HepG2 (cell line): ENCODE measurements around the gene LRRIQ4. TPM values are rescaled to one million over a fixed set of nuclear protein-coding genes. Genes with fewer than 3 reads are reported as not detected.
A peak's percentile ranks its signal among the peaks of the same experiment; 100 is the strongest.

Source experiments
- CERS6 ChIP-seq: sonication (generic); formaldehyde crosslinking; IDR thresholded peaks from 2 replicates; pipeline ENCODE4 v1.5.0; 2020; ENCODE audit warnings: missing genetic modification reagents
- DMAP1 ChIP-seq: IDR thresholded peaks from 2 replicates; pipeline ENCODE4 v1.6.1; 2016
- E2F1 ChIP-seq: sonication (generic); formaldehyde crosslinking; IDR thresholded peaks from 2 replicates; pipeline ENCODE4 v1.5.0; 2020; ENCODE audit warnings: missing genetic modification reagents
- ERF ChIP-seq: IDR thresholded peaks from 2 replicates; pipeline ENCODE4 v1.6.1; 2018; ENCODE audit warnings: missing biosample characterization, missing genetic modification reagents
- ESRRA ChIP-seq: sonication (generic); formaldehyde crosslinking; IDR thresholded peaks from 2 replicates; pipeline ENCODE4 v1.5.1; 2020; ENCODE audit warnings: mild to moderate bottlenecking, low read depth, missing genetic modification reagents
- HDAC6 ChIP-seq: fragments of 200-600 bp; sonication (generic); IDR thresholded peaks from 2 replicates; pipeline ENCODE4 v1.7.0; 2017; ENCODE audit warnings: mild to moderate bottlenecking, antibody characterized with exemption, low read length, low read depth
- HIVEP1 ChIP-seq: sonication (generic); formaldehyde crosslinking; IDR thresholded peaks from 2 replicates; pipeline ENCODE4 v1.4.0; 2020; ENCODE audit warnings: mild to moderate bottlenecking, missing genetic modification reagents
- HNRNPLL ChIP-seq: fragments of 200-400 bp; formaldehyde crosslinking; IDR thresholded peaks from 2 replicates; pipeline ENCODE4 v1.6.1; 2017; ENCODE audit warnings: mild to moderate bottlenecking, low read depth, low read length; ENCODE audit not compliant: poor library complexity, severe bottlenecking
- HOXA3 ChIP-seq: sonication (generic); formaldehyde crosslinking; IDR thresholded peaks from 2 replicates; pipeline ENCODE4 v1.5.0; 2020; ENCODE audit warnings: missing genetic modification reagents
- KMT2A ChIP-seq: sonication (generic); formaldehyde crosslinking; IDR thresholded peaks from 2 replicates; pipeline ENCODE4 v1.4.0; 2020; ENCODE audit warnings: missing genetic modification reagents
- NAIF1 ChIP-seq: sonication (generic); formaldehyde crosslinking; IDR thresholded peaks from 2 replicates; pipeline ENCODE4 v1.5.0; 2020; ENCODE audit warnings: mild to moderate bottlenecking, missing genetic modification reagents, borderline replicate concordance
- NBN ChIP-seq: fragments of 450-650 bp; conservative IDR thresholded peaks from 2 replicates; pipeline ENCODE4 v1.6.1; 2017
- NR2F1 ChIP-seq, 2 experiments: fragments of 450-650 bp in 1 of 2; formaldehyde crosslinking in 1 of 2; IDR thresholded peaks; 2 replicates each; pipeline versions ENCODE4 v1.5.0 to v1.6.1; 2016 to 2020; ENCODE audit warnings: mild to moderate bottlenecking in 1 of 2, missing compliant biosample characterization in 1 of 2, missing genetic modification reagents in 1 of 2, moderate library complexity in 1 of 2
- RXRB ChIP-seq: IDR thresholded peaks from 2 replicates; pipeline ENCODE4 v1.6.1; 2016; ENCODE audit warnings: borderline replicate concordance, missing genetic modification reagents, missing compliant biosample characterization
- TERF1 ChIP-seq: sonication (generic); formaldehyde crosslinking; IDR thresholded peaks from 2 replicates; pipeline ENCODE4 v1.8.0; 2022; ENCODE audit warnings: mild to moderate bottlenecking, missing genetic modification reagents, moderate library complexity
- ZBTB14 ChIP-seq: sonication (generic); formaldehyde crosslinking; IDR thresholded peaks from 2 replicates; pipeline ENCODE4 v1.4.0; 2020; ENCODE audit warnings: missing genetic modification reagents
- ZFYVE20 ChIP-seq: sonication (generic); formaldehyde crosslinking; IDR thresholded peaks from 2 replicates; pipeline ENCODE4 v1.8.0; 2023; ENCODE audit warnings: low read depth, mild to moderate bottlenecking, moderate library complexity, missing genetic modification reagents, borderline replicate concordance
- ZNF704 ChIP-seq: sonication (generic); formaldehyde crosslinking; IDR thresholded peaks from 2 replicates; pipeline ENCODE4 v1.8.1; 2023; ENCODE audit warnings: mild to moderate bottlenecking, inconsistent platforms, moderate library complexity, missing genetic modification reagents, borderline replicate concordance
- ZNF775 ChIP-seq: sonication (generic); formaldehyde crosslinking; IDR thresholded peaks from 2 replicates; pipeline ENCODE4 v1.4.0; 2020; ENCODE audit warnings: missing genetic modification reagents, mild to moderate bottlenecking, moderate library complexity, borderline replicate concordance
- ZNF816 ChIP-seq: sonication (generic); formaldehyde crosslinking; IDR thresholded peaks from 2 replicates; pipeline ENCODE4 v1.8.0; 2022; ENCODE audit warnings: missing genetic modification reagents, mild to moderate bottlenecking, borderline replicate concordance
- ZSCAN20 ChIP-seq: sonication (generic); formaldehyde crosslinking; IDR thresholded peaks from 2 replicates; pipeline ENCODE4 v1.4.0; 2020; ENCODE audit warnings: missing genetic modification reagents, mild to moderate bottlenecking, borderline replicate concordance
- polyA plus RNA-seq, 8 experiments: library from polyadenylated mRNA; depleted of rRNA in 3 of 8; stranded (reverse) in 7 of 8; unstranded in 1 of 8; fragments of >200 nt; fragmentation: Illumina TruSeq in 4 of 8; extraction: Trizol in 4 of 8; gene quantifications; 2 replicates each; pipeline versions ENCODE4 v1.2.1 to v1.2.3, GENCODE V29; 2011 to 2016; ENCODE audit warnings: low read depth in 4 of 8, missing spikeins in 1 of 8, mixed read lengths in 1 of 8; ENCODE audit not compliant: insufficient read depth in 1 of 8
- total RNA-seq, 5 experiments: library from RNA; depleted of rRNA; stranded (reverse); fragments of >200 nt; fragmentation: Illumina TruSeq; extraction: Trizol; gene quantifications; 2 replicates each; pipeline ENCODE4 v1.2.3, GENCODE V29; 2016; ENCODE audit warnings: low read depth in 1 of 5

The LRRIQ4 gene
- total and polyA plus RNA-seq, 2 of the 13 experiments (the other 11 are each of a cell fraction or from before 2014, with no cell fraction given): not detected

DNA sequence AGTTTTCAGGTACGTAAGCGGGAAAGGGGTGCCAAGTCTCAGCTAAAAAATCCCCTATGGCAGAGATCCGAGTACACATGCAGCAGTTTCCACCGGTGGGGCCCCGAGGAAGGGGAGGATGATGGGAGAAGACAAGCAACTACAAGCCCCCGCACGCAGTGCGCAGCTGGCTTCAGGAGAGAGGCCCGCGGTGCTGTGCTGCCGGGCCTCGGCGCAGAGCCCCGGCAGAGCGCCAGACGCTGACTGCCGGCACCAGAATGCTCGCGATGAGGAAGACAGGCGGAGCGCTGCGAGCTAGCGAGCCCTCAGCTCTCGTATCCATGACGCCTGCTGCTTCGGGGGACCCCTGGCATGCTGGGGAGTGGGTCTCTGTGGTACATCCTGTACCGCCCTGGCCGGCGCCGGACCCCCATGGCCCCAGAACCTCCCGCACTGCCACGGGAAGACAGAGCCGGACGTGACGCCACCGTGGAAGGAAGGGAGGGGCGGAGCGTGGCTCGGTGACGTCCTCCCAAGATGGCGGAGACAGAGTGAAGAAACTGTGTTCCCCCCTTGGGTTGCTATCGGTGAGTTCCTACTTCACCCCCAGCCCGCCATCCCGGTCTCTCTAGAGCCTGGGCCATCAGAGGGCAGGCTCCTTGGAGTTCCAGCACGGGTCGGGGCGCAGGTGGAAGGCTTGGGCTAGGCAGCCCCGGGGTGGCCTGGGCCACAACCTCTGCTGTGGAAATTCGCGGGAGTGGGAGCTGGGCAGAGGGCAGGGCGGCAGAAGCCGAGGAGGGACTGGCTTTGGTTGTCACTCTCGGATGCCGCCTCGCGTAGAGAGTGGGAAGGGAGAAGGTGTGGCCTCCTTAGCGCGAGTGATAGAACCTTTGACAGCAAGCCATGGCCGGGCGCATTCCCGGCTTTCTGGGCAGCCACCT lies 39.5 kb upstream of the LRRIQ4 start, which contains the start of gene MYNN (continued):
- TF ChIP-seq CERS6 (CRISPR knock-in tag) (peak; percentile 92; the same call in 1 of the 2 replicates), ZNF816 (CRISPR knock-in tag) (peak; percentile 62; the same call in 1 of the 2 replicates), ZNF704 (CRISPR knock-in tag) (peak; percentile 83; the same call in 1 of the 2 replicates), HIVEP1 (CRISPR knock-in tag) (peak; percentile 92), NBN (no peak), ZNF775 (CRISPR knock-in tag) (peak; percentile 79), NAIF1 (CRISPR knock-in tag) (no peak), ZSCAN20 (CRISPR knock-in tag) (no peak), HOXA3 (CRISPR knock-in tag) (peak; percentile 97), ZBTB14 (CRISPR knock-in tag) (0 out of 2 replicates have a peak, but pooled peaks have one; percentile 12), TERF1 (CRISPR knock-in tag) (no peak), DMAP1 (peak; percentile 86; the same call in 1 of the 2 replicates), KMT2A (CRISPR knock-in tag) (peak; percentile 73; the same call in 1 of the 2 replicates), ESRRA (CRISPR knock-in tag) (peak; percentile 64; the same call in 1 of the 2 replicates), HDAC6 (no peak), E2F1 (CRISPR knock-in tag) (no peak), ZFYVE20 (CRISPR knock-in tag) (no peak), RXRB (CRISPR knock-in tag) (no peak), ERF (CRISPR knock-in tag) (peak; percentile 73; the same call in 1 of the 2 replicates), NR2F1 (CRISPR knock-in tag; IDR thresholded peaks at IDR 0.05) (no peak; a peak in 1 of 4 replicates), HNRNPLL (no peak)
